ENCODE measurements around the gene DLX4. TPM values are rescaled to one million over a fixed set of nuclear protein-coding genes. Genes with fewer than 3 reads are reported as not detected.

The DLX4 gene
- total and polyA plus RNA-seq, 10 of the 15 experiments (the other 5 are each of a cell fraction or from before 2014, with no cell fraction given), result 0.05 to 0.29 (median 0.15) TPM

DNA sequence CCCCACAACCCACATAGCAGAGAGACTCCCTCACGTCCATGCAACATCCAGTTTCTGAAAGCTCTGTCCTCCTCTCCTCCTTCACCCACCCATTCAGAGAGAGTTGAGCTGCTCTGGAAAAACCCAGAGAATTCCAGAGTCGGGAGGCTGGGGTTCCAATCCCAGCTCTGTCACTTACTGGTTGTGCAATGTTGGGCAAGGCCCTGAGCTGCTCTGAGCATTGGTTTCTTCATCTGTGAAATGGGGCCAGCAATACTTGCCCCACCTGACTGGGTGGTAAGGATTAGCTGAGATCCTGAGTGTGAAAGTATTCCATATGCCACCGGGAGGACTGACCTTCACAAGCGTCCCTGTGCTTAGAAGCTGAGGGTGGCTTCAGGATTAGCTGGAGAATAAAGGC, 12.2 kb upstream of the DLX4 start:
- no peak overlapping the region for H3K4me2 ChIP-seq (ENCODE audit: control insufficient read depth, insufficient read depth)
- no peaks in the 10 kb centered on the region for H3K4me1 ChIP-seq (ENCODE audit: control insufficient read depth, insufficient read depth, low read length)
- WGBS (ENCODE audit: insufficient coverage, insufficient replicate concordance, low lambda C conversion rate, missing lambda C conversion rate), result 2% methylated on average over 4 of the region's 4 CpGs
- no peaks in the 10 kb centered on the region for H3K79me2 ChIP-seq (ENCODE audit: control insufficient read depth, insufficient read depth, low read length)
- no peak overlapping the region for H3K4me3 ChIP-seq
- DNase-seq (ENCODE audit: low read depth, low spot score) (no peak), FAIRE-seq (no peak), ATAC-seq (no peak)
- H2AFZ ChIP-seq (ENCODE audit: control insufficient read depth, low read depth, low read length), result no peak overlapping the region
- ChIA-PET RAD21 (ENCODE audit: unreplicated experiment) (interaction anchor here (1.5 kb wide), 1 partner anchor 42 kb away, joined by 4 read pairs; no protein-coding TSS in a partner anchor), CTCF (interaction anchor here (0.7 to 2.1 kb wide), 6 partner anchors 23 to 1109 kb away, joined by 3 to 9 read pairs (median 4); no protein-coding TSS in a partner anchor), SMC1A (ENCODE audit: uncharacterized antibody, unreplicated experiment) (no interaction called here), POLR2A (no interaction called here)
- H3K9ac ChIP-seq (ENCODE audit: control insufficient read depth, insufficient read depth, low read length), result no peak overlapping the region
- H3K27me3 ChIP-seq (replicated peaks in 1 of 2; ENCODE audit: control insufficient read depth in 2 of 2, insufficient read depth in 2 of 2, low read length in 1 of 2), result no peaks in the 10 kb centered on the region; a peak in 1 of 4 replicates
- H3K36me3 ChIP-seq (ENCODE audit: control insufficient read depth in 2 of 2, insufficient read depth in 2 of 2, low read length in 1 of 2), result no peaks in the 10 kb centered on the region
- H4K20me1 ChIP-seq (ENCODE audit: control insufficient read depth, insufficient read depth), result no peaks in the 10 kb centered on the region
- BruUV-seq (replicated peaks), result no TSS peak
- in situ Hi-C loops (cut with MboI), result no loop called here
- no peak overlapping the region for H3K27ac ChIP-seq (ENCODE audit: control insufficient read depth, insufficient read depth)
- H3K9me3 ChIP-seq (replicated peaks; ENCODE audit: control insufficient read depth, insufficient read depth, low read length), result no peaks in the 10 kb centered on the region
- intact Hi-C loops (cut with micrococcal nuclease; ENCODE audit: unreplicated experiment), result no loop called here
- TF ChIP-seq ZNF622 (IDR thresholded peaks at IDR 0.05), result no peak
- no peak for TF ChIP-seq EGR1 (IDR thresholded peaks at IDR 0.05; ENCODE audit: borderline replicate concordance in 1 of 2, low read depth in 2 of 2, low read length in 2 of 2)
- TF ChIP-seq ZBED1 (IDR thresholded peaks at IDR 0.05; ENCODE audit: borderline replicate concordance), result no peak
- no peak for TF ChIP-seq SP1 (IDR thresholded peaks at IDR 0.05; ENCODE audit: low read depth, low read length)
- TF ChIP-seq, protein P1, sequence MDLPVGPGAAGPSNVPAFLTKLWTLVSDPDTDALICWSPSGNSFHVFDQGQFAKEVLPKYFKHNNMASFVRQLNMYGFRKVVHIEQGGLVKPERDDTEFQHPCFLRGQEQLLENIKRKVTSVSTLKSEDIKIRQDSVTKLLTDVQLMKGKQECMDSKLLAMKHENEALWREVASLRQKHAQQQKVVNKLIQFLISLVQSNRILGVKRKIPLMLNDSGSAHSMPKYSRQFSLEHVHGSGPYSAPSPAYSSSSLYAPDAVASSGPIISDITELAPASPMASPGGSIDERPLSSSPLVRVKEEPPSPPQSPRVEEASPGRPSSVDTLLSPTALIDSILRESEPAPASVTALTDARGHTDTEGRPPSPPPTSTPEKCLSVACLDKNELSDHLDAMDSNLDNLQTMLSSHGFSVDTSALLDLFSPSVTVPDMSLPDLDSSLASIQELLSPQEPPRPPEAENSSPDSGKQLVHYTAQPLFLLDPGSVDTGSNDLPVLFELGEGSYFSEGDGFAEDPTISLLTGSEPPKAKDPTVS (IDR thresholded peaks at IDR 0.05; ENCODE audit: low read depth, low read length), result no peak
- TF ChIP-seq TARDBP (IDR thresholded peaks at IDR 0.05; ENCODE audit: borderline replicate concordance), result no peak
- TF ChIP-seq IKZF2 (IDR thresholded peaks at IDR 0.05), result no peak
- TF ChIP-seq MYC (IDR thresholded peaks at IDR 0.05; ENCODE audit: insufficient read depth, insufficient read length, insufficient replicate concordance, low read length, severe bottlenecking), result no peak
- TF ChIP-seq MTA3 (IDR thresholded peaks at IDR 0.05; ENCODE audit: borderline replicate concordance, low read length), result no peak
